NK-92 treated with Interleukin-12 subunit alpha and Interleukin-12 subunit beta, amount 100 ng/mL, for 24 hours (cell line): ENCODE measurements around the gene CEP170B.
"Not testable (repeated sequence)": the region's sequence is repeated elsewhere in the genome, so short reads cannot be mapped to it uniquely, and the experiment has no call there.

Source experiments
- DNase-seq: peaks from one replicate; lab custom pipeline; 2025; lab: John Stamatoyannopoulos, UW

Gene CEP170B

GRCh38 chr14:104891664-104892530 is 26.8 kb downstream of the CEP170B start:
- DNase-seq, result no peak

DNA sequence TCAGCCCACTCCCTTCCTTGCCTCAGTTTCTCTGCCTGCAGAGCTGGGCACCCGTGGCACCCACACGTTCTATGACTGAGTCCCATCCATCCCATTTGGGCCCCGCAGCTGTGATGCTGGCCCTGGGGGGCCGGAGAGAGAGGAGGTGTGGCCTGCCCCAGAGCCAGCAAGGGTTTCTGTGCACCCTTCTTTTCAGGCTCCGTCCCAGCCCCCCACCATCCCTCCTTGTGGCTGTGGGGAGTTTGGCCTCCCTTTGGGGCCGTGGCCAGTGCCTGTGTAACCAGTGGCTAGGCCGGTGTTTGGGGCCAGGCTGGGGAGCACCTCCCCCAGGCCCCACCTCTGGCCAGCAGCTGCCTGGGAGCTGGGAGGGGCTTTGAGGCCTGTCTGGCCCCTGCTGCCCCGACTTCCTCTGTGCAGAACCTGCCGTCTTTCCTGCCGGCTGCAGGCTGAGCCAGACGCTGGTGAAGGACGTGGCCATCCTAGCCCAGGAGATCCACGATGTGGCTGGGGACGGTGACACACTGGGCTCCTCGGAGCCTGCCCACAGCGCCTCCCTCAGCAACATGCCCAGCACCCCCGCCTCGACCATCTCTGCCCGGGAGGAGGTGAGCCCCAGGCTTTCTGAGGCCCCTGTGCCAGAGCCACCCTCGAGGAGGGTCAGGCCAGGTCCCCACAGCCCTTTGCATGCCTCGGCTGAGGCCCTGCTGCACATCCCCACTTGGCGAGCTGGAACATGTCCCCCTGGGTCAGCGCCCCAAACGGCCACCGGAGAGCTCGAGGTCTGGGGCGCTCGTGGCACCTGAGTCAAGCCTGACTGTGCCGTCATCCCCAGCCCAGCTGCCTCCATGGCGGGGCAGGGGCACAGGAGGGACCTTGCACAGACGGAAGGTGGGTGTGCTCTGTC is 27.7 kb downstream of the CEP170B start:
- DNase-seq, result no peak

- no peak for DNase-seq
These were observed 28.6 kb downstream of the CEP170B start for GRCh38 chr14:104893435-104894207.

DNA sequence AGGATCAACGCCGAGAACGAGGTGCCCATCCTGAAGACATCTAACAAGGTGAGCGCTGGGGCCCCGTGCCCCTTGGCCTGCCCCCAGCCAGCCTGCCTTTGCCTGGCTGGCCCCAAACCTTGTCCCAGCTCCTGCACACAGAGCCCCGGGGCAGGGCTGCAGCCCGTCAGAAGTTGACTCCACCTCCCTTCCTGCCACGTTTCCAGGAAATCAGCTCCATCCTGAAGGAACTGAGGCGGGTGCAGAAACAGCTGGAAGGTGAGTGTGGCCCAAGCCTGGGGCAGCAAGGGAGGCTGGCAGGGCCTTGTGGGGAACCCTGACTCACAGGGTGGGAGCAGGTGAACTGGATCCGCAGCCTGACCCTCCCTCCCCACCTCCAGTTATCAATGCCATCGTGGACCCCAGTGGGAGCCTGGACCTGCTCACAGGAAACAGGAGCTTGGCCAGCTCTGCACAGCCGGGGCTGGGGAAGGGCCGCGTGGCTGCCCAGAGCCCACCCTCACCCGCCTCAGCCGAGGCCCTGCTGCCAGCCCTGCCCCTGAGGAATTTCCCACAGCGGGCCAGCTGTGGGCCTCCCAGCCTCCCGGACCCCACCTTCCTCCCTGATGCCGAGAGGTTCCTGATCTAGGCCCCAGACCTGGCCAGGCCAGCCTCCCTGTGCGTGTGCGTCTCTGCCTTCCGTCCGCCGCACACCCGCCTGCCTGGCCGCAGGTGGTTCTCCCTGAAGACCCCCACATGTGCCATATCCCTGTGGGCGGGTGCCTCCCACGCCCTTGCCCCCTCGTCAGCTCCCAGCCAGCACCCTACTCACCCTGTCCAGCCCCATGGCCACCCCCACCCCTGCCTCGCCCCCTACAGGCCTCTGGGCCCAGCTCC is 29.5 kb downstream of the CEP170B start:
- DNase-seq, result no peak

DNA sequence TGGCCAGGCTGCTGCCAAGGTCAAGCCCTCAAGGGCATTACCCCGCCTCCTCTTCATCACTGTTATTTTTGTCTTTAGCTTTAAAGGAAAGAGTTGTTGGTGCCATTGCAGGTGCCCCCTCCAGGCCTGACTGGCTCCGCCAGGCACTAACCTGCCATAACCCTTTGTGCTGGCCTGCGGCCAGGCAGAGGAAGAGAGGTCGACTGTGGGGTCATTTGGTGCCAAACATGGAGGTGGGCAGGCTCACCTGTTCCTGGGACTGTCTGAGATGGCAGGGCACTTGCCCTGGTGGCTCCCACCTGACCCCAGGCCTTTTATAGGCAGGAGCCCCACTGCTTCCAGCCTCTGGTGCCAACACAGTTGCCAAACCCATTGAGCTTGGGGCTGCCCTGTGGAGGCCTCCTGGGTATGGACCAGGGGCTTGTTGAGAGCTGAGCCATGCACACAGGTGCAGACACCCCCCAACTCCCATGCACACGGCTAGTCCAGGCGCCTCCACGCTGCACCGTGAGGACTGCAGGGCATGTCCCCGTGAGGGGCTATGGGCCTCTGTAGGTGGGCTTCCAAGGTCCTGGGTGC is 30.2 kb downstream of the CEP170B start:
- no peak for DNase-seq

DNA sequence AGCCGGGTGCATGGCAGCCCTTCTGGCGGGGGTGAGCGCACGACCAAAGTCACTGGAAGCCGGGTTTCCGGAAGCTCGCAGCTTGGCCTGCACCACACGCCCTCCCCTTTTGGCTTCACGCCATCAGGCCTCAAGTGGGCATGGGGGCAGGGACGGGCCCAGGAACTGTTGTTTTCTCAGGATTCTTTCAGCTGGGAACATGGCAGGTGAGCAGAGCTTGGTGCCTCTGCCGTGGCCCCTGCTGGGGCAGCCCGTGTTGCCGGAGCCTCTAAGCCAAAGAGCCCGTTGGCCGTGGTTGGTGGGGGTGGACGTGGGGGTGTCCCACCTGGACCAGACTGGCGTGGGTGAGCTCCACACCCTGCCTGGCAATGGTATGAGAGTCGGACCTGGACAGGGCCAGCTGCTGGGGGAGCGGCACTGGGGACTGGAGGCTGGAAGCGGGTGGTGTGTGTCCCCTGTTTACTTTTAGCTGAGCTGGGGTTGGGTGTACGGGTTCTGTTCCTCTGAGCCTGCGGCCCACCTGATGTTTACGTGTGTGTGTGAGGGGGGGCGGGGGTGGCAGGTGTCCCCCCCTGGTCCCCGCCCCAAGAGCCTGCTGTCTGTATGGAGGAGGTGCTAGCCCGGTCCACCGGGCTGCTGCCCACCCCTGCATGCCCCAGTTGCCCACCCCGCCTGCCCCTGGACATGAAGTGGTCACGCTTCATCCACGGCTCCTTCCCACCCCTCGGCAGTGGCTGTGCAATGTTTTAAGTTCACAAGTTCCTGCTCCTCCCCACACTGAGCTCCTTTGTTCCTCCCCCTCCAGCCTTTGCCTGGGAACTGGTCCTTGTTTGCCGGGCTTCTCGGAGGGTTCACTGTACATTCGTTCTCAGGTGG is 31.0 kb downstream of the CEP170B start:
- DNase-seq, result no peak

- no peak for DNase-seq
These were observed 32.5 kb downstream of the CEP170B start for GRCh38 chr14:104897330-104898194.

DNA sequence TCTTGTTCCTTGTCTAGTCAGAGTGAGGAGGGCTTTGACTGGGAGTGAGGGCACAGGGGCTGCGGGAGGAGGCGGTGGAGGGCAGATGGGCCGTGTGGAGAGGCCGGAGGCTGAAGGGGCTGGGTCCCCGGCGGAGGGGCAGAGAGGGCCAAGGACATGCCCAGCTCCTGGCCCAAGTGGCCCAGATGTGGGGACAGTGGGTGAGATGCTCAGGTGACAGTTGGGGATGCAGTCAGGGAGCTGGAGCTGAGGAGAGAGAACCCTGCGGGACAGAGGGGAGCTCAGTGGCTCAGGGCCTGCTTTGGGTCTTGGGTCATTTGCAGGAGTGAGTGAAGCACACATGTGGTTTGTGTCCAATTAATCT is 33.1 kb downstream of the CEP170B start:
- no peak for DNase-seq

DNA sequence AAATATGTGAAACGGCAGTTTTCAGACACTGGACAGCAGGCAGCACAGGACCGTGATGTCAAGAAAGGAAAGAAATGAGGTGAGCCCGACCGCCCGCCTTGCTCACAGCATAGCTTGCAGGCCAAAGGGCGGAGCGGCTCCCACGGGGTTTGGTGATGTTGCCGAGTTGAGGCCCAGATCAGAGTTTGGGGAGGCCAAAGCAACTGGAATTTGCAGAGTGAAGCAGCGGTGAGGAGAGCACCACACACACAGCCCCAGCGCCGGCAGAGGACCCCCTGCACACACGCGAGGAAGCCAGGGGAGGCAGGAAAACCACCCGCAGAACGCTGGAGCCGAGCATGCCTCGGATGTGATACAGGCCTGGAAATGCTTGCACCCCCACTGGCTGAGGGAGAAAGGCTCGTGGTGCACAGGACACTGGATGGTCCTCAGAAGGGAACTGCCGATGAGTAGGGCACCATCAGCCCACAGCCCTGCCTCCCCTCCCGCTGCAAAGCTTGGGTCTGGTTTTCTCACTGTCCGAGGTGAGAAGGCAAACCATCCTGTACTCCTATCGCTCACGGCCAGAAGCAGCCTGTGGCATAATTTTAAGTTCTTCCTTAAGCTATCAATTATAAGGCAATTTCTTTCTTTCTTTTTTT is 33.9 kb downstream of the CEP170B start:
- no peak for DNase-seq

GRCh38 chr14:104899781-104900180 is 34.7 kb downstream of the CEP170B start:
- no peak for DNase-seq

DNA sequence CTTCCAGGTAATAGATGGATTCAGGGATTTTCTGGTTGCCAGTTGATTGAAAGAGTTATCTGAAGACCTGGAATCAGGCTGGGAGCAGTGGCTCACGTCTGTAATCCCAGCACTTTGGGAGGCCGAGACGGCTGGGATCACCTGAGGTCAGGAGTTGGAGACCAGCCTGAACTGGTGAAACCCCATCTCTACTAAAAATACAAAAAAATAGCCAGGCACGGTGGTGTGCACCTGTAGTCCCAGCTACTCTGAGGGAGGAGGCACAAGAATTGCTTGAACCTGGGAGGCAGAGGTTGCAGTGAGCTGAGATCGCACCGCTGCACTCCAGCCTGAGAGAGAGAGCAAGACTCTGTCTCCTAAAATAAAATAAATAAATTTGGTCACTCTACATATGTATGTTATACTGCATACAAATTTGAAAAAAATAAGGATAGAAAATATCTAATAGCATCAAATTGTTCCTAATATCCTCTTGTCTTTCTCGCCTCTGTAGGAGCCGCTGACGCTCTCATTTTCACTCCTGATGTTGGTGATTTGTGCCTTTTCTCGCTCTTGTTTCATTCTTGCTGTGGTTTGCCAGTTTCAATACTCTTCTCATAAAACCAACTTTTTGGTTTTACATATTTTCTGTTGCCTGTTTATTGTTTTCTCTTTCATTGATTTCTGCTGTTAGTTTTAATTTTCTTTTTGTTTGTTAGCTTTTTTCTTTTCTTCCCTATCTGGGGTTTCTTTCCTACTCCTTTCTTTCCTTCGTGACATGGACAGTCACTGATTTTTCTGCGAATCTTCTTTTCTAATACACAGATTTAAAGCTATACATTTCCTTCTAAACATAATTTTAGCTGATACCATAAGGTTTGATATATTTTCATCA is 35.8 kb downstream of the CEP170B start:
- DNase-seq, result no peak

GRCh38 chr14:104903990-104904389 is 38.9 kb downstream of the CEP170B start:
- no peak for DNase-seq

GRCh38 chr14:104904650-104905578 is 39.8 kb downstream of the CEP170B start:
- not testable (repeated sequence) for DNase-seq

GRCh38 chr14:104905579-104905933 is 40.5 kb downstream of the CEP170B start:
- DNase-seq, result not testable (repeated sequence)

GRCh38 chr14:104908303-104908702 is 43.2 kb downstream of the CEP170B start:
- DNase-seq, result no peak

DNA sequence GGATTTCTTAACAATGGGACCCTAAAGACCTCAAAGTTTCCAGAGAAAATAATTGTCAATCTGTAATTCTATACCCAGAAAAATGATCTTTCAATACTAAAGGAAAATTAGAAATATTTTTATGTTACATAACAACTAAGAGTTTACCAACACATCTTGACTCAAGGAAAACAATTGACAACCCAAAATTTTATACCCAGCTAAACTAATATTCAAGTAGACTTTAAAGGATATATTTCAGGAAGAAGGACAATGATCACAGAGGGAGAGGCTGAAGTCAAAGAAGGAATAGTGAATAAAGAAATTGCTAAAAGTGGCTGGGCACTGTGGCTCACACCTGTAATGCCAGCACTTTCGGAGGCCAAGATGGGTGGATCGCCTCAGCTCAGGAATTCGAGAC is 47.0 kb downstream of the CEP170B start:
- DNase-seq, result no peak
